ENCODE measurements around the gene DMD. TPM values are rescaled to one million over a fixed set of nuclear protein-coding genes. Genes with fewer than 3 reads are reported as not detected.

DMD gene
- total RNA-seq, 1 donor from 2014 or later, result 9.7 TPM

DNA sequence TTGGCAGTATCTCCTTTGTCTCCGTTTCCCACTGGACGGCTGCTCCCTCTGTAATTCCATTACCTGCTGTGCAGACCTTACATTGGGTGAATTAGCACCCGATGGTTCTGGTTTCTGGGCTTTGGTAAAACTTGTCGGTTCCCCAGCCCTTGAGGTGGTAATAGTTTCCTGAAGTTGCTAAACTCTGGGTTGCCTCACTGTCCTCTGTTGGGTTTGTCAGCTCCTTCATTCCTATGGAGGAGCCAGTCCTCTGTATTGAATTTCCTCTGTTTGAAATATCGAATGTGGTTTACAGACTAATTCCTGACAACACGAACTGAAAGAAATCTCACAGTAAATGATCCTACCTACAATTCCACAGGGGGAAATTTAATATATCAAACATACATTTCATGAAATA lies 1548.2 kb downstream of the DMD start:
- no peak for DNase-seq (ENCODE audit: low read depth, low spot score)
- H3K4me1 Mint-ChIP-seq, result peaks cover 17% of the 10 kb centered on the region
- H3K27me3 Mint-ChIP-seq (ENCODE audit: low read depth), result no peaks in the 10 kb centered on the region
- peaks cover 3% of the 10 kb centered on the region for H3K36me3 Mint-ChIP-seq (ENCODE audit: low read depth)
- no peak overlapping the region for H3K27ac Mint-ChIP-seq (ENCODE audit: unreplicated experiment)
- peaks cover 8% of the 10 kb centered on the region for H3K9me3 Mint-ChIP-seq
- no peak overlapping the region for H3K4me3 Mint-ChIP-seq
- TF ChIP-seq, protein P1, sequence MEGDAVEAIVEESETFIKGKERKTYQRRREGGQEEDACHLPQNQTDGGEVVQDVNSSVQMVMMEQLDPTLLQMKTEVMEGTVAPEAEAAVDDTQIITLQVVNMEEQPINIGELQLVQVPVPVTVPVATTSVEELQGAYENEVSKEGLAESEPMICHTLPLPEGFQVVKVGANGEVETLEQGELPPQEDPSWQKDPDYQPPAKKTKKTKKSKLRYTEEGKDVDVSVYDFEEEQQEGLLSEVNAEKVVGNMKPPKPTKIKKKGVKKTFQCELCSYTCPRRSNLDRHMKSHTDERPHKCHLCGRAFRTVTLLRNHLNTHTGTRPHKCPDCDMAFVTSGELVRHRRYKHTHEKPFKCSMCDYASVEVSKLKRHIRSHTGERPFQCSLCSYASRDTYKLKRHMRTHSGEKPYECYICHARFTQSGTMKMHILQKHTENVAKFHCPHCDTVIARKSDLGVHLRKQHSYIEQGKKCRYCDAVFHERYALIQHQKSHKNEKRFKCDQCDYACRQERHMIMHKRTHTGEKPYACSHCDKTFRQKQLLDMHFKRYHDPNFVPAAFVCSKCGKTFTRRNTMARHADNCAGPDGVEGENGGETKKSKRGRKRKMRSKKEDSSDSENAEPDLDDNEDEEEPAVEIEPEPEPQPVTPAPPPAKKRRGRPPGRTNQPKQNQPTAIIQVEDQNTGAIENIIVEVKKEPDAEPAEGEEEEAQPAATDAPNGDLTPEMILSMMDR (conservative IDR thresholded peaks at IDR 0.05), result no peak

DNA sequence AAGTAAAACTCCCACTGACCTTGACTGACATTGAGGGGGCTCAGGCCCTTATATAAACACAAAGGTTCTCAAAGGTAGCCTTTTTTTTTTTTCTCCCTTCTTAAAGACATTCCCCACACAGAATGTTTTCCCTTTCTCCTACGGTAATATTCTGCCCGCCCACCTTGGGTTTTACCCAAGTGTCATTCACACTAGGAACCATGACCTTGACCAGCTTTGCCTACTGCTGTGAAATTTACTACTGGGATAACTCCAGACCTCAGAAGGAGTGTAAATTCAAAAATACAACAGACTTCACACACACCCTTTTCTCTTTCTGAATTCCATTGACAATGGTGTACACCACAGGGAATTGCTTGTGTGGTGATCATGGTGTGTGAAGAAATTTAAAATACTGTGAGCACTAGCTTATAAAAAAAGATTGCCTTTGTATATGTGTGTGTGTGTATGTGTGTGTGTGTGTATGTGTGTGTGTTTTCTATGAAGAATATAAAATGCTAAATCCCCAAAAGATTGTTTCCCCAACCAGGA lies 1550.0 kb downstream of the DMD start:
- Mint-ChIP-seq H3K4me3 (no peak overlapping the region), H3K27ac (ENCODE audit: unreplicated experiment) (no peak overlapping the region), H3K36me3 (ENCODE audit: low read depth) (peaks cover 3% of the 10 kb centered on the region), H3K27me3 (ENCODE audit: low read depth) (no peaks in the 10 kb centered on the region), H3K4me1 (peaks cover 17% of the 10 kb centered on the region), H3K9me3 (peaks cover 14% of the 10 kb centered on the region)
- TF ChIP-seq, protein P1 (conservative IDR thresholded peaks at IDR 0.05), result no peak
- DNase-seq (ENCODE audit: low read depth, low spot score), result no peak

GRCh38 chrX:31658360-31658759 lies 1553.0 kb downstream of the DMD start:
- Mint-ChIP-seq H3K36me3 (ENCODE audit: low read depth) (peaks cover 4% of the 10 kb centered on the region), H3K4me3 (no peak overlapping the region), H3K4me1 (peaks cover 17% of the 10 kb centered on the region), H3K27ac (ENCODE audit: unreplicated experiment) (no peak overlapping the region), H3K27me3 (ENCODE audit: low read depth) (no peaks in the 10 kb centered on the region), H3K9me3 (peaks cover 6% of the 10 kb centered on the region)
- no peak for DNase-seq (ENCODE audit: low read depth, low spot score)
- TF ChIP-seq, protein P1 (conservative IDR thresholded peaks at IDR 0.05), result peak; percentile 77

GRCh38 chrX:31656013-31656412 lies 1555.3 kb downstream of the DMD start:
- TF ChIP-seq, protein P1 (conservative IDR thresholded peaks at IDR 0.05), result no peak
- Mint-ChIP-seq H3K9me3 (peaks cover 6% of the 10 kb centered on the region), H3K27ac (ENCODE audit: unreplicated experiment) (no peak overlapping the region)

GRCh38 chrX:31653422-31653821 lies 1557.9 kb downstream of the DMD start:
- peaks cover 4% of the 10 kb centered on the region for H3K36me3 Mint-ChIP-seq (ENCODE audit: low read depth)
- no peak for DNase-seq (ENCODE audit: low read depth, low spot score)
- H3K9me3 Mint-ChIP-seq, result peaks cover 10% of the 10 kb centered on the region
- no peak overlapping the region for H3K4me3 Mint-ChIP-seq
- H3K27me3 Mint-ChIP-seq (ENCODE audit: low read depth), result no peaks in the 10 kb centered on the region
- TF ChIP-seq, protein P1 (conservative IDR thresholded peaks at IDR 0.05), result no peak
- no peaks in the 10 kb centered on the region for H3K4me1 Mint-ChIP-seq
- H3K27ac Mint-ChIP-seq (ENCODE audit: unreplicated experiment), result no peak overlapping the region

More at GRCh38 chrX:31656013-31656412, 1555.3 kb downstream of the DMD start:
- H3K4me1 Mint-ChIP-seq, result peaks cover 3% of the 10 kb centered on the region
- no peaks in the 10 kb centered on the region for H3K27me3 Mint-ChIP-seq (ENCODE audit: low read depth)
- DNase-seq (ENCODE audit: low read depth, low spot score), result no peak
- H3K4me3 Mint-ChIP-seq, result no peak overlapping the region
- H3K36me3 Mint-ChIP-seq (ENCODE audit: low read depth), result peaks cover 4% of the 10 kb centered on the region
